H9 (cell line): ENCODE results near the gene PLPPR5. TPM values are rescaled to one million over a fixed set of nuclear protein-coding genes. Genes with fewer than 3 reads are reported as not detected.

Experiments
- DNase-seq: peaks from one replicate; pipeline ENCODE4 v3.0.0-alpha.2; 2017
- H2AFZ ChIP-seq: one replicate; pipeline ENCODE4 v1.6.1; 2013; ENCODE audit warnings: mild to moderate bottlenecking, low read length, control low read depth, moderate library complexity
- H2AK5ac ChIP-seq: 2 replicates; pipeline ENCODE4 v1.6.1; 2013; ENCODE audit warnings: low read length, control low read depth, mixed read lengths; ENCODE audit not compliant: insufficient read length
- H2BK120ac ChIP-seq: one replicate; pipeline ENCODE4 v1.6.1; 2013; ENCODE audit warnings: low read depth, mild to moderate bottlenecking, low read length, control low read depth, inconsistent platforms; ENCODE audit not compliant: poor library complexity, severe bottlenecking
- H2BK12ac ChIP-seq: 2 replicates; pipeline ENCODE4 v1.6.1; 2013; ENCODE audit warnings: low read length, control low read depth, mixed read lengths, low read depth; ENCODE audit not compliant: insufficient read length
- H2BK15ac ChIP-seq: 2 replicates; pipeline ENCODE4 v1.6.1; 2013; ENCODE audit warnings: low read depth, low read length, control low read depth
- H2BK20ac ChIP-seq: one replicate; pipeline ENCODE4 v1.6.1; 2013; ENCODE audit warnings: low read depth, mild to moderate bottlenecking, low read length, control low read depth, inconsistent platforms; ENCODE audit not compliant: poor library complexity, severe bottlenecking
- H2BK5ac ChIP-seq: 2 replicates; pipeline ENCODE4 v1.6.1; 2013; ENCODE audit warnings: low read length, control low read depth, mixed read lengths; ENCODE audit not compliant: insufficient read length
- H3K14ac ChIP-seq: 2 replicates; pipeline ENCODE4 v1.6.1; 2013; ENCODE audit warnings: low read length, control low read depth; ENCODE audit not compliant: insufficient read depth
- H3K18ac ChIP-seq: 2 replicates; pipeline ENCODE4 v1.6.1; 2013; ENCODE audit warnings: low read depth, mild to moderate bottlenecking, mixed read lengths, low read length, control low read depth; ENCODE audit not compliant: insufficient read length
- H3K23ac ChIP-seq: 2 replicates; pipeline ENCODE4 v1.6.1; 2013; ENCODE audit warnings: low read length, control low read depth, mixed read lengths, low read depth; ENCODE audit not compliant: insufficient read length
- H3K23me2 ChIP-seq: 2 replicates; pipeline ENCODE4 v1.6.1; 2013; ENCODE audit warnings: low read depth, mild to moderate bottlenecking, mixed read lengths, low read length, control low read depth; ENCODE audit not compliant: insufficient read length, poor library complexity, severe bottlenecking
- H3K27ac ChIP-seq: 2 replicates; pipeline ENCODE4 v1.5.1; 2013; ENCODE audit warnings: low read length, control low read depth, mixed read lengths, low read depth; ENCODE audit not compliant: insufficient read length
- H3K27me3 ChIP-seq: 2 replicates; pipeline ENCODE4 v1.6.1; 2013; ENCODE audit warnings: low read length, control low read depth, inconsistent platforms; ENCODE audit not compliant: insufficient read depth
- H3K4ac ChIP-seq: 2 replicates; pipeline ENCODE4 v1.6.1; 2013; ENCODE audit warnings: low read depth, mild to moderate bottlenecking, control low read depth, inconsistent platforms, low read length, moderate library complexity
- H3K4me1 ChIP-seq: 2 replicates; pipeline ENCODE4 v1.6.1; 2013; ENCODE audit warnings: low read length, control low read depth, inconsistent platforms; ENCODE audit not compliant: insufficient read depth
- H3K4me2 ChIP-seq: 2 replicates; pipeline ENCODE4 v1.6.1; 2013; ENCODE audit warnings: low read length, control low read depth, mixed read lengths; ENCODE audit not compliant: insufficient read length, insufficient read depth
- H3K56ac ChIP-seq: 2 replicates; pipeline ENCODE4 v1.6.1; 2013; ENCODE audit warnings: low read depth, mild to moderate bottlenecking, mixed read lengths, low read length, control low read depth; ENCODE audit not compliant: insufficient read length
- H3K79me1 ChIP-seq: 2 replicates; pipeline ENCODE4 v1.6.1; 2013; ENCODE audit warnings: low read depth, mild to moderate bottlenecking, moderate library complexity, low read length, control low read depth, inconsistent platforms; ENCODE audit not compliant: insufficient read depth, poor library complexity, severe bottlenecking
- H3K79me2 ChIP-seq: 2 replicates; pipeline ENCODE4 v1.6.1; 2013; ENCODE audit warnings: low read length, control low read depth, inconsistent platforms; ENCODE audit not compliant: insufficient read depth
- H3K9ac ChIP-seq: 2 replicates; pipeline ENCODE4 v1.6.1; 2013; ENCODE audit warnings: low read length, control low read depth, mixed read lengths; ENCODE audit not compliant: insufficient read length; ENCODE audit errors: extremely low read depth
- H3K9me3 ChIP-seq: one replicate; pipeline ENCODE4 v1.6.1; 2013; ENCODE audit warnings: low read depth, low read length, inconsistent platforms; ENCODE audit not compliant: control insufficient read depth
- H3T11ph ChIP-seq: one replicate; pipeline ENCODE4 v1.6.1; 2013; ENCODE audit warnings: mild to moderate bottlenecking, low read length, control low read depth, inconsistent platforms
- H4K20me1 ChIP-seq: one replicate; pipeline ENCODE4 v1.6.1; 2013; ENCODE audit not compliant: control insufficient read depth, insufficient read length, insufficient read depth
- H4K5ac ChIP-seq: 2 replicates; pipeline ENCODE4 v1.6.1; 2013; ENCODE audit warnings: low read depth, mild to moderate bottlenecking, mixed read lengths, low read length, control low read depth; ENCODE audit not compliant: insufficient read length
- H4K8ac ChIP-seq: replicated peaks from 2 replicates; pipeline ENCODE4 v1.6.1; 2013; ENCODE audit warnings: low read length, control low read depth, mixed read lengths, low read depth; ENCODE audit not compliant: insufficient read length
- H4K91ac ChIP-seq: 2 replicates; pipeline ENCODE4 v1.6.1; 2013; ENCODE audit warnings: low read depth, mild to moderate bottlenecking, moderate library complexity, mixed read lengths, low read length, control low read depth; ENCODE audit not compliant: insufficient read length
- H3K27ac Mint-ChIP-seq, 3 experiments: 2 replicates in 2 of 3; 3 replicates in 1 of 3; pipeline ENCODE4 v1.8.0; 2020 to 2021; ENCODE audit warnings: mixed read lengths in 3 of 3, mild to moderate bottlenecking in 1 of 3, moderate library complexity in 1 of 3
- H3K27me3 Mint-ChIP-seq: 2 replicates; pipeline ENCODE4 v1.8.0; 2021; ENCODE audit warnings: low read depth, mild to moderate bottlenecking, moderate library complexity, mixed read lengths
- H3K36me3 Mint-ChIP-seq, 3 experiments: 2 replicates in 2 of 3; 3 replicates in 1 of 3; pipeline ENCODE4 v1.8.0; 2020 to 2021; ENCODE audit warnings: low read depth in 3 of 3, mixed read lengths in 3 of 3; ENCODE audit not compliant: insufficient read depth in 1 of 3
- H3K4me1 Mint-ChIP-seq, 2 experiments: 2 replicates each; pipeline ENCODE4 v1.8.0; 2020; ENCODE audit warnings: mixed read lengths in 2 of 2
- H3K4me3 Mint-ChIP-seq, 2 experiments: 2 replicates in 1 of 2; 3 replicates in 1 of 2; pipeline ENCODE4 v1.8.0; 2020 to 2021; ENCODE audit warnings: mild to moderate bottlenecking in 2 of 2, mixed read lengths in 2 of 2, moderate library complexity in 1 of 2
- H3K9me3 Mint-ChIP-seq, 2 experiments: 2 replicates in 1 of 2; 3 replicates in 1 of 2; pipeline ENCODE4 v1.8.0; 2020; ENCODE audit warnings: mild to moderate bottlenecking in 2 of 2, mixed read lengths in 2 of 2, moderate library complexity in 1 of 2
- CTCF ChIP-seq: fragments of 200-600 bp; sonication (generic); conservative IDR thresholded peaks from 3 replicates; pipeline ENCODE4 v1.8.0; 2021; ENCODE audit warnings: antibody characterized with exemption, mild to moderate bottlenecking
- WGBS: extraction: QIAGEN DNeasy Blood & Tissue Kit; methylation state at CpG from one replicate; pipeline ENCODE4 v1.1.7; 2013; ENCODE audit warnings: missing lambda C conversion rate, low lambda C conversion rate, mixed read lengths; ENCODE audit not compliant: insufficient read length; ENCODE audit errors: extremely low coverage; 5-methylcytosine and 5-hydroxymethylcytosine counted together
- total RNA-seq: library from RNA; stranded (reverse); gene quantifications from 2 replicates; pipeline ENCODE4 v1.2.1, GENCODE V29; 2021

Gene PLPPR5
- total RNA-seq, 1 experiment from 2014 or later: 1.4 TPM

- Histone ChIP-seq H3K14ac (no peak overlapping the region), H4K91ac (no peak overlapping the region), H4K8ac (no peak overlapping the region), H3K23ac (no peak overlapping the region), H2BK20ac (no peak overlapping the region), H3K9ac (no peak overlapping the region), H3K23me2 (no peaks in the 10 kb centered on the region), H3K27me3 (no peaks in the 10 kb centered on the region), H2AK5ac (no peak overlapping the region), H2BK15ac (no peak overlapping the region), H3K4me1 (no peaks in the 10 kb centered on the region), H3K9me3 (no peaks in the 10 kb centered on the region), H4K20me1 (no peaks in the 10 kb centered on the region), H3K79me1 (no peaks in the 10 kb centered on the region), H3T11ph (no peak overlapping the region), H2BK5ac (no peak overlapping the region), H2AFZ (no peak overlapping the region), H3K18ac (no peak overlapping the region), H3K4me2 (no peak overlapping the region), H3K4ac (no peak overlapping the region), H3K79me2 (no peaks in the 10 kb centered on the region), H3K56ac (no peak overlapping the region), H2BK12ac (no peak overlapping the region), H3K27ac (no peak overlapping the region), H2BK120ac (no peak overlapping the region), H4K5ac (no peak overlapping the region)
- H3K4me3 Mint-ChIP-seq: no peak overlapping the region
- H3K27ac Mint-ChIP-seq: no peak overlapping the region
- TF ChIP-seq CTCF: no peak
- H3K4me1 Mint-ChIP-seq: peaks cover 1 to 4% of the 10 kb centered on the region in 2 experiments
- WGBS: no CpG with 5 or more reads among the region's 2 CpGs
- no peak for DNase-seq
- H3K27me3 Mint-ChIP-seq: peaks cover 23% of the 10 kb centered on the region
- no peaks in the 10 kb centered on the region for H3K36me3 Mint-ChIP-seq
- no peaks in the 10 kb centered on the region for H3K9me3 Mint-ChIP-seq
These were observed 6.0 kb upstream of the PLPPR5 start for GRCh38 chr1:99010679-99011078.
